Measurements from ENCODE around the gene DHX9. TPM values are rescaled to one million over a fixed set of nuclear protein-coding genes. Genes with fewer than 3 reads are reported as not detected.

DHX9 gene
- total RNA-seq, 1 experiment from 2014 or later = 220 TPM

- TF ChIP-seq POLR2AphosphoS5 (IDR thresholded peaks at IDR 0.05; ENCODE audit: low read depth, low read length) (no peak), ELF1 (IDR thresholded peaks at IDR 0.05; ENCODE audit: borderline replicate concordance, low read depth) (no peak), RAD21 (IDR thresholded peaks at IDR 0.05; ENCODE audit: low read depth) (no peak), ZBTB33 (IDR thresholded peaks at IDR 0.05; ENCODE audit: extremely low read depth, insufficient replicate concordance, low read length) (no peak), TCF7L2 (IDR thresholded peaks at IDR 0.05; ENCODE audit: borderline replicate concordance, extremely low read depth, insufficient read depth, insufficient read length) (no peak), JUND (IDR thresholded peaks at IDR 0.05) (no peak), EGR1 (IDR thresholded peaks at IDR 0.05; ENCODE audit: low read depth) (no peak), EZH2phosphoT487 (IDR thresholded peaks at IDR 0.05; ENCODE audit: borderline replicate concordance) (no peak), ZFX (IDR thresholded peaks at IDR 0.05) (no peak), CBX3 (IDR thresholded peaks at IDR 0.05; ENCODE audit: low read depth) (no peak)
These were observed 31.2 kb upstream of the DHX9 start (continued) for GRCh38 chr1:182807907-182808306.

- H3K9me2 ChIP-seq (ENCODE audit: insufficient read depth) = no peaks in the 10 kb centered on the region
- ChIA-PET RAD21 (ENCODE audit: low non-redundant PET in 1 of 2, low total read pairs in 2 of 2, uncharacterized antibody in 2 of 2, unreplicated experiment in 2 of 2) (no interaction called here), POLR2A (no interaction called here), CTCF (interaction anchor here (1.2 to 1.3 kb wide), 2 partner anchors 25 to 214 kb away, joined by 3 to 4 read pairs; no protein-coding TSS in a partner anchor)
- H3K4me2 ChIP-seq (ENCODE audit: low read length) = no peak overlapping the region
- H2AFZ ChIP-seq (ENCODE audit: low read depth, low read length, poor library complexity, severe bottlenecking) = peak overlapping the region; percentile 32
- H4K20me1 ChIP-seq (ENCODE audit: insufficient read depth) = no peaks in the 10 kb centered on the region
- DNase-seq (ENCODE audit: low read depth, low spot score) (no peak), ATAC-seq (no peak)
- no peak overlapping the region for H3K4me3 ChIP-seq (replicated peaks in 1 of 2; ENCODE audit: low read depth in 1 of 2, low read length in 2 of 2)
- no peak overlapping the region for H3K9ac ChIP-seq (ENCODE audit: low read length)
- TF ChIP-seq TCF7L2 (IDR thresholded peaks at IDR 0.05; ENCODE audit: borderline replicate concordance, extremely low read depth, insufficient read depth, insufficient read length) (no peak), JUND (IDR thresholded peaks at IDR 0.05) (no peak), YY1 (IDR thresholded peaks at IDR 0.05; ENCODE audit: extremely low read depth, insufficient replicate concordance, low read depth, low read length) (no peak), EZH2 (IDR thresholded peaks at IDR 0.05) (no peak), FOSL1 (IDR thresholded peaks at IDR 0.05; ENCODE audit: low read depth) (no peak), POLR2AphosphoS5 (IDR thresholded peaks at IDR 0.05; ENCODE audit: low read depth, low read length) (no peak), REST (IDR thresholded peaks at IDR 0.05; ENCODE audit: low read depth) (no peak), ELF1 (IDR thresholded peaks at IDR 0.05; ENCODE audit: borderline replicate concordance, low read depth) (no peak), ZBTB33 (IDR thresholded peaks at IDR 0.05; ENCODE audit: extremely low read depth, insufficient replicate concordance, low read length) (no peak), SIN3A (IDR thresholded peaks at IDR 0.05; ENCODE audit: low read depth) (no peak)
- H3K4me1 ChIP-seq (ENCODE audit: control insufficient read depth in 1 of 2, insufficient read depth in 2 of 2, low read length in 2 of 2) = peaks cover 0 to 4% of the 10 kb centered on the region in 2 experiments; a peak in 1 of 4 replicates
- H3K27me3 ChIP-seq (ENCODE audit: insufficient read depth, low read length) = no peaks in the 10 kb centered on the region
- BruUV-seq (replicated peaks) = no TSS peak
- intact Hi-C loops (cut with micrococcal nuclease) = loop anchor here (5.0 kb wide), 1 partner anchor 362 kb away; no protein-coding TSS in a partner anchor
- H3K36me3 ChIP-seq (ENCODE audit: control insufficient read depth in 1 of 2, insufficient read depth in 2 of 2, low read length in 2 of 2) = no peaks in the 10 kb centered on the region
- no peaks in the 10 kb centered on the region for H3K9me3 ChIP-seq (ENCODE audit: control insufficient read depth in 1 of 2, insufficient read depth in 1 of 2, low read depth in 1 of 2, low read length in 2 of 2)
- no peaks in the 10 kb centered on the region for H3K79me2 ChIP-seq (ENCODE audit: insufficient read depth, low read length)
- no peak overlapping the region for H3K27ac ChIP-seq (ENCODE audit: low read depth, low read length)
These were observed 29.7 kb upstream of the DHX9 start for GRCh38 chr1:182809414-182809957.

Data from HCT116 (cell line).